GM23338 (cell line): Measurements from ENCODE around the gene AFF2. TPM values are rescaled to one million over a fixed set of nuclear protein-coding genes. Genes with fewer than 3 reads are reported as not detected.

ENCODE experiments used
- EZH2 ChIP-seq: fragments of 200-600 bp; sonication (generic); IDR thresholded peaks from one replicate; pipeline ENCODE4 v1.8.0; 2017; ENCODE audit warnings: antibody characterized with exemption, mild to moderate bottlenecking, low read depth; ENCODE audit not compliant: unreplicated experiment
- EZH2phosphoT487 ChIP-seq: fragments of 200-600 bp; sonication (generic); IDR thresholded peaks from one replicate; pipeline ENCODE4 v1.8.1; 2018; ENCODE audit warnings: antibody characterized with exemption; ENCODE audit not compliant: unreplicated experiment
- POLR2AphosphoS5 ChIP-seq: IDR thresholded peaks from 2 replicates; pipeline ENCODE4 v1.6.1; 2016; ENCODE audit warnings: antibody characterized with exemption, low read depth
- ZNF114 ChIP-seq: fragments of 250-450 bp; sonication (Bioruptor Pico); IDR thresholded peaks from 2 replicates; pipeline ENCODE4 v1.5.0; 2020; ENCODE audit warnings: mild to moderate bottlenecking, moderate library complexity
- ZNF331 ChIP-seq: fragments of 250-450 bp; sonication (Bioruptor Pico); IDR thresholded peaks from 2 replicates; pipeline ENCODE4 v1.5.0; 2020; ENCODE audit warnings: low read depth, mild to moderate bottlenecking, moderate library complexity
- polyA plus RNA-seq: library from polyadenylated mRNA; unstranded; fragments of >200 nt; fragmentation: Nextera tagmentation; extraction: Ambion mirVana; gene quantifications from 2 replicates; pipeline ENCODE4 v1.2.1, GENCODE V29; 2016
- small RNA-seq: library from RNA; depleted of rRNA; stranded (forward); fragments of <200 nt; gene quantifications from one replicate; pipeline ENCODE3, GENCODE V24; 2014; ENCODE audit warnings: low replicate concordance
- total RNA-seq: library from RNA; depleted of rRNA; stranded (reverse); fragments of >200 nt; shearing (Covaris generic); gene quantifications from 2 replicates; pipeline ENCODE4 v1.2.3, GENCODE V29; 2014

Gene AFF2
- total and polyA plus RNA-seq, 2 experiments from 2014 or later = 1.6 to 5.8 TPM

DNA sequence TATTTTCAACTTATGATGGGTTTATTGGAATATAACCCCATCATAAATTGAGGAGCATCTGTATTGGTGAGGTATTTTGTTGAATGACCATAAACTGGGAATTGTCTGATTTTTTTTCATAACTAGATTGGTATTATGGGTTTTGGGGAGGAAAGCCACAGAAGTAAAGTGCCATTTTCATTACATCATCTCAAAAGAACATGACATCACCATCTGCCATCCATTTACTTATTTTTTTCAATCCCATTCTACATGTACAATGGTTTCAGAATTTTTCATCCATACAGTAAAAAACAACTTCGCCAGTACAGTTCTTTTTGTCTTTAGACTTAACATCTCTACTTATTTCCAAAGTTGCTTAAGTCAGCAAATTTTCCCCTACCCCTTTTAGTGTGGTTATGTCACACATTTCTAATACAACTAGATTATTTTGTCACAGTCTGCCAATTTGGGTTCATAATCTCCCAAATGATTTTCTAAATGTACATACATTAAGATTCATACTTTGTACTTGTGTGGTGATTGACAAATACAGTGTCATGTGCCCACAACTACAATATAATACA is 545.3 kb downstream of the AFF2 start (continued):
- no peak for TF ChIP-seq EZH2
- no peak for TF ChIP-seq ZNF114 (CRISPR knock-in tag)
- no peak for TF ChIP-seq ZNF331 (CRISPR knock-in tag)
- TF ChIP-seq POLR2AphosphoS5 = no peak
- no peak for TF ChIP-seq EZH2phosphoT487

Small RNA genes lying within 50 kb of the gene (small RNA-seq; reads per million reads assigned to genes)
- gene RN7SKP267 = not detected
